Activated CD4-positive, alpha-beta T cell treated with anti-CD3 and anti-CD28 coated beads, Interleukin-2, amount 10 ng/mL, durations not matched to agents 24 days and 14 days (primary cell): ENCODE results near the gene PRKCQ. TPM values are rescaled to one million over a fixed set of nuclear protein-coding genes. Genes with fewer than 3 reads are reported as not detected.

Experiments
- DNase-seq: peaks from one replicate; pipeline ENCODE4 v3.0.0; 2022
- H3K27ac Mint-ChIP-seq: one replicate; pipeline ENCODE4 v1.8.0; 2022; ENCODE audit warnings: mild to moderate bottlenecking, mixed read lengths
- H3K27me3 Mint-ChIP-seq: one replicate; pipeline ENCODE4 v1.8.0; 2022; ENCODE audit warnings: mixed read lengths
- H3K36me3 Mint-ChIP-seq: one replicate; pipeline ENCODE4 v1.8.0; 2022; ENCODE audit warnings: low read depth, mild to moderate bottlenecking, mixed read lengths
- H3K4me1 Mint-ChIP-seq: one replicate; pipeline ENCODE4 v1.8.0; 2021; ENCODE audit warnings: mixed read lengths
- H3K4me3 Mint-ChIP-seq: one replicate; pipeline ENCODE4 v1.8.0; 2022; ENCODE audit warnings: mild to moderate bottlenecking, moderate library complexity, mixed read lengths
- H3K9me3 Mint-ChIP-seq: one replicate; pipeline ENCODE4 v1.8.0; 2021; ENCODE audit warnings: mixed read lengths
- intact Hi-C: fragments of 100-400 bp; cut with micrococcal nuclease; formaldehyde crosslinking; loops from one replicate; pipeline ENCODE4 v1.15.1; 2023
- total RNA-seq: library from RNA; stranded (reverse); gene quantifications from 2 replicates; pipeline ENCODE4 v1.2.3, GENCODE V29; 2022

The PRKCQ gene
- total RNA-seq, 1 donor from 2014 or later, result 36.0 TPM

DNA sequence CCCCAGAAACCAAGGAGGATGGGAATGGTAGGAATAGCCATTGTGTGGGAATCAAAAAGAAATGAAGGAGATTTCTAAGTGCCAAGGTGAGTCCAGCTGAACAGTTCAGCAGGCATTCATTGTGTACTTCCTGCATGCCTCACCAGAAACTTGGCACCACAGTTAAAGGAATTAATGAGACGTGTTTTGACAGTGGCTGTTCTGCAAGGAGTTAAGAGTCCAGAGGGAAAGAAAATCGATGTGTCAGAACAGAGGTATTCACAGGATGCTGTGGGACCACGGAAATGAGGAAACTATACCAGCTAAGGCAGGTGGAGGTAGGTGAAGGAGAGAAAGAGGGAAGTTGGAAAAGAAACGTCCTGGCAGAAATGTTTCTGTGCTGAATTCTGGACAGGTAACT is 78.1 kb downstream of the PRKCQ start:
- H3K9me3 Mint-ChIP-seq, result peaks cover 8% of the 10 kb centered on the region
- intact Hi-C loops, result no loop called here
- H3K36me3 Mint-ChIP-seq, result peaks cover 62% of the 10 kb centered on the region
- no peaks in the 10 kb centered on the region for H3K27me3 Mint-ChIP-seq
- H3K4me1 Mint-ChIP-seq, result peaks cover 57% of the 10 kb centered on the region
- no peak overlapping the region for H3K4me3 Mint-ChIP-seq
- DNase-seq, result no peak
- peak overlapping the region; percentile 81 for H3K27ac Mint-ChIP-seq

DNA sequence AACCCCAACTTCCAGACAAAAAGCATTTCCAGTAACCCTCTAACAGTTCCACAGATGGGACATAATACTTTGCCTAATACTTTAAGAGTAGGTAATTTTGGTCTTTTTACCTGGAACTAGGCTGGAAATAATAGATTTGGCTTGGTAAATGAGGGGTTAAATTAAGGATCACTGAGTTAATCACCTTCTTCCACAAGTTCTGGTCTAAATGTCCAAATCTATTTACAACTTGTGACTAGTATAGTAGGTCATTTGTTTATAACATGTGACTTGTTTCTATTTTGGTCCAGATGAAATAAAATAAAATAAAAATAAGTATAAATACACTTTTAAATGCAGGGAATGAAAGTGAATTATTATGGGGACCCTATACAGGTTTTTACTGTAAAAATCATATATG is 80.1 kb downstream of the PRKCQ start:
- peaks cover 49% of the 10 kb centered on the region for H3K4me1 Mint-ChIP-seq
- no peak for DNase-seq

GRCh38 chr10:6498771-6499170 is 81.3 kb downstream of the PRKCQ start:
- peak overlapping the region; percentile 78 for H3K4me3 Mint-ChIP-seq
- no peaks in the 10 kb centered on the region for H3K27me3 Mint-ChIP-seq
- H3K27ac Mint-ChIP-seq, result peak overlapping the region; percentile 84
- peaks cover 8% of the 10 kb centered on the region for H3K9me3 Mint-ChIP-seq
- intact Hi-C loops, result loop anchor here (1.0 to 10.0 kb wide), 6 partner anchors 14 to 441 kb away; partner anchors contain the start of gene RBM17
- H3K36me3 Mint-ChIP-seq, result peaks cover 47% of the 10 kb centered on the region
- DNase-seq, result peak; percentile 89
- H3K4me1 Mint-ChIP-seq, result peaks cover 42% of the 10 kb centered on the region

More for the DNA sequence above, 80.1 kb downstream of the PRKCQ start:
- Mint-ChIP-seq H3K4me3 (no peak overlapping the region), H3K36me3 (peaks cover 51% of the 10 kb centered on the region), H3K9me3 (peaks cover 8% of the 10 kb centered on the region), H3K27me3 (no peaks in the 10 kb centered on the region), H3K27ac (no peak overlapping the region)
- intact Hi-C loops, result loop anchor here (2.0 to 10.0 kb wide), 5 partner anchors 13 to 443 kb away; partner anchors contain the start of gene RBM17

DNA sequence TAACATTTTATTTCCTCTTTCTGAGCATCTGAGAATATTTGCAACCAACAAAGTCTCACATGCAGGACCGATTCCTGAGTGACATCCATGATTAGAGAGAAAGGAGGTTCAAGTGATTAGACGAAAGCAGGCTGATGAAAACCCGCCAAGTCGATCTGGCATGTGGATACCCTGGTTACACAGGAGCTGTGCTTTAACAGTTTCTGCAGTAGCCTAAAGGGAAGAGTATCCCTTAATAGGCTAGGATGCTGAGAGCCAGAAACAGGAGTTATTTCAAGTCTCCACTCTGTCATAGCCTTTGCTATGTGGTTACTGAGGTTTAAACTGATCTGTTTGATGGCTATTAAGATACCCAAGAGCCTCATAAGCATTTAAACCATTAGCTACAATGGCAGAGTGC is 82.5 kb downstream of the PRKCQ start:
- peaks cover 37% of the 10 kb centered on the region for H3K4me1 Mint-ChIP-seq
- peaks cover 42% of the 10 kb centered on the region for H3K36me3 Mint-ChIP-seq
- intact Hi-C loops, result loop anchor here (1.0 to 10.0 kb wide), 6 partner anchors 15 to 440 kb away; partner anchors contain the start of gene RBM17
- DNase-seq, result no peak
- no peaks in the 10 kb centered on the region for H3K27me3 Mint-ChIP-seq
- no peak overlapping the region for H3K27ac Mint-ChIP-seq
- H3K9me3 Mint-ChIP-seq, result peaks cover 4% of the 10 kb centered on the region
- no peak overlapping the region for H3K4me3 Mint-ChIP-seq

- intact Hi-C loops, result loop anchor here (1.0 to 10.0 kb wide), 6 partner anchors 12 to 438 kb away; partner anchors contain the start of gene RBM17
- H3K9me3 Mint-ChIP-seq, result peaks cover 4% of the 10 kb centered on the region
- no peak overlapping the region for H3K4me3 Mint-ChIP-seq
- peaks cover 45% of the 10 kb centered on the region for H3K36me3 Mint-ChIP-seq
- H3K27ac Mint-ChIP-seq, result no peak overlapping the region
- H3K27me3 Mint-ChIP-seq, result no peaks in the 10 kb centered on the region
- H3K4me1 Mint-ChIP-seq, result peaks cover 41% of the 10 kb centered on the region
- peak; percentile 91 for DNase-seq
These were observed 85.0 kb downstream of the PRKCQ start for GRCh38 chr10:6494936-6495592.

DNA sequence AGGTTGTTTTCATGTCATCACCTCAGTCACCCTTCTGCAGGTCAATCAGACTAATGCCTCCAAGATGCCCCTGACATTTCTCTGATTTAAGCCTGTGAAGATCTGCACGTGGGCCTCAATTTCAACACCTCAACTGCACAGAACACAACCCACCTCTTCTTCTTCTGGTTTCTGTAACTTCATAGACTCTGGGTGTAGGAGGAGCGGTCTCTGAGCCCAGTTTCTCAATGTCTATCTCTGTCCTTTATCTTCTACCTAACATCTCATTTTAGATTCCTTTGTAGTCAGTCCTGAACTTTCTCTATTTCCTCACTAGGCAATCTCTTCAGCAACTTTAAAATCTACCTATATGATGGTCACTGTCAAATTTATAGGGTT is 85.6 kb downstream of the PRKCQ start:
- peaks cover 4% of the 10 kb centered on the region for H3K9me3 Mint-ChIP-seq
- H3K27me3 Mint-ChIP-seq, result no peaks in the 10 kb centered on the region
- peaks cover 51% of the 10 kb centered on the region for H3K36me3 Mint-ChIP-seq
- no peak overlapping the region for H3K4me3 Mint-ChIP-seq
- no peak for DNase-seq
- no peak overlapping the region for H3K27ac Mint-ChIP-seq
- H3K4me1 Mint-ChIP-seq, result peaks cover 43% of the 10 kb centered on the region
- intact Hi-C loops, result loop anchor here (1.0 to 10.0 kb wide), 4 partner anchors 49 to 410 kb away; partner anchors contain the start of gene RBM17

DNA sequence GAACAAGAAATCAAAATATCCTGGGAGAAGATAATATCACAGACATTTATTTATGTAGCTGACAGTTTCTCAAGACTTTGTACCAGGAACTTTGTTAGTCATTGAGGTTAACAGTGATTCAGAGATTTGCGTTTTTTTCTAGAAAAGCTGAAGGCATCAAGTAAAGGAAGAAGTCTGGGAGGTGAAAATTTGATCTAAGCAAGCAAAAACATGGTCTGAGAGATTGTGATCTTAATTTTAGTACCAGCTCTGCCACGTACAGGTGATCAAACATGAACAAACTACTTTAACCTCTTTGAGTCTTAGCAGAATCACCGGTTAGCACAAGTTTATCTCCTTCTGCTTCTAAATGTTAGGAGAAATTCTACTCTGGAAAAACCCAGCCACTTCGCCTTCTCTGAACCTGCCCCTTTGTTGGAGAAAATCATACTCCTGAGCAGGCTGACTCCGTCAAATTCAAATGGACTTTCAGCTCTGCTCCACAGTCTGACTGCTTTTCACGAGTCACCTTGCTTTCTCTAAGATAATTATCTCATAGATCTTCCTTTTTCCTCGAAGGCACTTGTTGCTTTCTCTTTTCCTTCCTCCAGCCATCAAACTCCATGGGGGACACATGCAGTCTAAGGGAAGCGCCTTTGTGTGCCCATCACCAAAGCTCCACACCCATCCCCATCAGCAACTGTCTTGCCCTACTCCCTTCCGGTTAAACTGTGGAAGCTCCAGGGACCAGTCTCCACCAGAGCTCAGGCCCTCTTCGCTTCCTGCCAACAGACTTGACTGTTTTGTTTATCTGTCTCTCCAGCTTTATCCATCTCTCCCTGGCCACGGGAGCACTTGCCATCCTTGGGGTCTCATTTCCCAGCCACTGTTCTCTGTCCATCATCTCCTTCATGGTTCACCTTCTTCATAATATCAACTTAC is 86.3 kb downstream of the PRKCQ start:
- H3K4me1 Mint-ChIP-seq, result peaks cover 40% of the 10 kb centered on the region
- intact Hi-C loops, result loop anchor here (1.0 to 10.0 kb wide), 4 partner anchors 50 to 409 kb away; partner anchors contain the start of gene RBM17

GRCh38 chr10:6492896-6493295 is 87.2 kb downstream of the PRKCQ start:
- H3K4me1 Mint-ChIP-seq, result peaks cover 33% of the 10 kb centered on the region
- no peak for DNase-seq
- H3K4me3 Mint-ChIP-seq, result peak overlapping the region; percentile 43
- peak overlapping the region; percentile 51 for H3K27ac Mint-ChIP-seq
- no peaks in the 10 kb centered on the region for H3K27me3 Mint-ChIP-seq
- intact Hi-C loops, result loop anchor here (5.0 to 10.0 kb wide), 3 partner anchors 174 to 408 kb away; partner anchors contain the start of gene RBM17
- peaks cover 49% of the 10 kb centered on the region for H3K36me3 Mint-ChIP-seq
- H3K9me3 Mint-ChIP-seq, result no peaks in the 10 kb centered on the region

More for the DNA sequence above, 86.3 kb downstream of the PRKCQ start:
- H3K4me3 Mint-ChIP-seq, result no peak overlapping the region
- H3K36me3 Mint-ChIP-seq, result peaks cover 52% of the 10 kb centered on the region
- H3K27ac Mint-ChIP-seq, result no peak overlapping the region
- DNase-seq, result peak; percentile 72
- H3K9me3 Mint-ChIP-seq, result peaks cover 4% of the 10 kb centered on the region
- no peaks in the 10 kb centered on the region for H3K27me3 Mint-ChIP-seq

DNA sequence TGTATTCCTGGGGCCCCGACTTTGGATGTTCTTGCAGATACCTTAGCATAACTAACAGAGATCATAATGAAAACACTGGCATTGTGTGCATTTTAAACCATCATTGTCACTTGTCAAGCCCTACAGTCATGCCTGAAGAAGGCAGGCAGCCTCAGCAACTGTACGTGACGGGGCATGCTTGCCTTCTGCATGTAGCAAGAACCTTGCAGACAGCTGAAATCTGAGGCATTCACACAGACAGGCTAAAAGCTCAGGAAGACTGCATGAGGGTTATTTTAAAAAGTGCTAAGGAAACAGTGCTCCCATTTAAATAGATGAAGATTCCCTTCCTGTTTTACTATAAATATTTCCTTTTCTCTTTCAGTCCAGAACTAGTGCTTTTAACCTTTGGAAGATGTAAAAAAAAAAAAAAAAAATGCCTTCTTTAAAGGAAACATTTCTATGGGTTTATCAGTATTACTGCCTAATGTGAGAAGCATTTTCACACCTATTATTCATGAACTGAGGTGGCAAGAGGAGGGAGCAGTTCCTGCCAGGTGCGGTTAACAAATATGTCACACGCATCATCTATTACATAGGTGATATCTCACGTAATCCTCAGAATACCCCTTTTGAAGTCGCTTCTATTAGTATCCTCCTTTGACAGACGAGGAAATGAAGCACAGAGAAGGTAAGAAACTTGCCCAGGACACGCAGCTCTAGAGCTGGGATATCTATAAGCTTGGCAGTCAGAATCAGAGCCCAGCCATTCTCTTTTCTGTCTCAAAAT is 88.1 kb downstream of the PRKCQ start:
- DNase-seq, result no peak
- intact Hi-C loops, result loop anchor here (5.0 to 10.0 kb wide), 3 partner anchors 175 to 407 kb away; partner anchors contain the start of gene RBM17
- peaks cover 51% of the 10 kb centered on the region for H3K36me3 Mint-ChIP-seq

GRCh38 chr10:6490614-6491013 is 89.5 kb downstream of the PRKCQ start:
- H3K36me3 Mint-ChIP-seq, result peaks cover 64% of the 10 kb centered on the region
- H3K9me3 Mint-ChIP-seq, result no peaks in the 10 kb centered on the region
- H3K27ac Mint-ChIP-seq, result peak overlapping the region; percentile 44
- H3K4me3 Mint-ChIP-seq, result no peak overlapping the region
- intact Hi-C loops, result loop anchor here (5.0 to 10.0 kb wide), 3 partner anchors 177 to 406 kb away; partner anchors contain the start of gene RBM17
- H3K4me1 Mint-ChIP-seq, result peaks cover 32% of the 10 kb centered on the region
- DNase-seq, result no peak
- H3K27me3 Mint-ChIP-seq, result no peaks in the 10 kb centered on the region

More for the DNA sequence above, 88.1 kb downstream of the PRKCQ start:
- no peaks in the 10 kb centered on the region for H3K27me3 Mint-ChIP-seq
- H3K9me3 Mint-ChIP-seq, result no peaks in the 10 kb centered on the region
- peaks cover 30% of the 10 kb centered on the region for H3K4me1 Mint-ChIP-seq
- peak overlapping the region; percentile 76 for H3K27ac Mint-ChIP-seq
- peak overlapping the region; percentile 56 for H3K4me3 Mint-ChIP-seq

- intact Hi-C loops, result no loop called here
- H3K4me1 Mint-ChIP-seq, result peaks cover 54% of the 10 kb centered on the region
- no peak overlapping the region for H3K4me3 Mint-ChIP-seq
- peaks cover 88% of the 10 kb centered on the region for H3K36me3 Mint-ChIP-seq
- no peak for DNase-seq
- no peaks in the 10 kb centered on the region for H3K27me3 Mint-ChIP-seq
- no peak overlapping the region for H3K27ac Mint-ChIP-seq
- H3K9me3 Mint-ChIP-seq, result peaks cover 6% of the 10 kb centered on the region
These were observed 92.2 kb downstream of the PRKCQ start for GRCh38 chr10:6487920-6488319.

DNA sequence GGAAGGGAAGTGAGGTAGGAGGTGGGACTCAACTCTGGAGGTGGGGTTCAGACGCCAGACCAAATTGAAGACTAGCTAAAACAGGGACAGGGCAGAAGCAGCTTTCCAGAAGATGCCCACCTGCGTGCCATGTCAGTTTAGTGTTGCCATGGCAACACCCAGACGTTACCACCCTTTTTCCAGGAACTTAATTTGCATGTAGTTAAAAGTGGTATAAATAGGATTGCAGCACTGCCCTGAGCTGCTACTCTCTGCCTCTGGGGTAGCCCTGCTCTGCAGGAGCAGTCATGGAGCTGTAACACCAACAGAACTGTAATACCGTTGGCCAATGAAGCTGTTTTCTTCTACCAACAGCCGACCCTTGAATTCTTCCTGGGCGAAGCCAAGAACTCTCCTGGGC is 93.8 kb downstream of the PRKCQ start:
- Mint-ChIP-seq H3K4me1 (peaks cover 52% of the 10 kb centered on the region), H3K27me3 (no peaks in the 10 kb centered on the region), H3K36me3 (peaks cover 88% of the 10 kb centered on the region), H3K27ac (no peak overlapping the region), H3K4me3 (no peak overlapping the region), H3K9me3 (peaks cover 6% of the 10 kb centered on the region)
- intact Hi-C loops, result no loop called here
- DNase-seq, result no peak
